BE2C (cell line): ENCODE measurements around the gene KLF5.
A peak's percentile ranks its signal among the peaks of the same experiment; 100 is the strongest.

Experiments
- DNase-seq: peaks from one replicate; pipeline ENCODE4 v3.0.0-alpha.2; 2020
- H3K27me3 ChIP-seq: fragments of 250-450 bp; sonication (Bioruptor Pico); 2 replicates; pipeline ENCODE4 v1.5.1; 2020; ENCODE audit warnings: mild to moderate bottlenecking
- H3K36me3 ChIP-seq: fragments of 250-450 bp; sonication (Bioruptor Pico); 2 replicates; pipeline ENCODE4 v1.5.1; 2020; ENCODE audit warnings: mild to moderate bottlenecking
- H3K4me1 ChIP-seq: fragments of 250-450 bp; sonication (Bioruptor Pico); 2 replicates; pipeline ENCODE4 v1.5.1; 2020
- H3K4me3 ChIP-seq: 2 replicates; pipeline ENCODE4 v1.5.1; 2011; ENCODE audit warnings: low read depth, low read length
- H3K9me3 ChIP-seq: fragments of 250-450 bp; sonication (Bioruptor Pico); 2 replicates; pipeline ENCODE4 v1.5.1; 2020
- TF ChIP-seq, protein P1 (sequence below): IDR thresholded peaks from 2 replicates; pipeline ENCODE4 v1.5.1; 2012; ENCODE audit warnings: mild to moderate bottlenecking, low read depth, low read length

Gene KLF5

DNA sequence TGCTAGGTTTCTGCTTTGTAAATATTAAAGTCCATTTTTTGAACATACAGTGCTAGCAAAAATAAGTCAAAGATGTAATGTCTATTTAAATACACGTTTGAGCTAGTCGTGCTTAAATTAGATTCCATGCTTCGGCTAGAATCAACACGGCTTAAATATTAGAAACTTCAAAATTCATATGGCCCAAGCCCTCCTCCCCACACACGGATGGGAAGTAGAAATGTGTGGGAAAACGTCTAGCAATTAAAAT lies 816 bp upstream of the KLF5 start:
- Histone ChIP-seq H3K36me3 (no peaks in the 10 kb centered on the region), H3K4me3 (peak overlapping the region; percentile 63)

DNA sequence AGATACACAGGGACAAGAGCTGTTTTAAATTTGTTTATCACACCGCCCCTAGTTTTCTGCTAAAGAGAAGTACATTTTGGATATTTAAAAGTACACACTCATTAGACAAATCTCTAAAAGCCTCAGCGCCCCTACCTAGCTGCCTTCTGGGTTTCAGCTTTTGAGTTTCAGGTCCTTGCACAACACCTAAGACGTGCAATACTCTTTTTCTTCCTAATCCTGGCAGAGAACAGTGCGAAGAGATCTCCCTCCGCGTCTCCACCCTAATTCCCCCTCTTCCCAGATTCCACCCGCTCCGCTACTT lies 421 bp upstream of the KLF5 start:
- Histone ChIP-seq H3K4me3 (peak overlapping the region; percentile 63), H3K9me3 (no peaks in the 10 kb centered on the region), H3K4me1 (peaks cover 15% of the 10 kb centered on the region; the same call in 1 of the 2 replicates), H3K36me3 (no peaks in the 10 kb centered on the region), H3K27me3 (peaks cover 9% of the 10 kb centered on the region)
- DNase-seq = no peak
- TF ChIP-seq, protein P1, sequence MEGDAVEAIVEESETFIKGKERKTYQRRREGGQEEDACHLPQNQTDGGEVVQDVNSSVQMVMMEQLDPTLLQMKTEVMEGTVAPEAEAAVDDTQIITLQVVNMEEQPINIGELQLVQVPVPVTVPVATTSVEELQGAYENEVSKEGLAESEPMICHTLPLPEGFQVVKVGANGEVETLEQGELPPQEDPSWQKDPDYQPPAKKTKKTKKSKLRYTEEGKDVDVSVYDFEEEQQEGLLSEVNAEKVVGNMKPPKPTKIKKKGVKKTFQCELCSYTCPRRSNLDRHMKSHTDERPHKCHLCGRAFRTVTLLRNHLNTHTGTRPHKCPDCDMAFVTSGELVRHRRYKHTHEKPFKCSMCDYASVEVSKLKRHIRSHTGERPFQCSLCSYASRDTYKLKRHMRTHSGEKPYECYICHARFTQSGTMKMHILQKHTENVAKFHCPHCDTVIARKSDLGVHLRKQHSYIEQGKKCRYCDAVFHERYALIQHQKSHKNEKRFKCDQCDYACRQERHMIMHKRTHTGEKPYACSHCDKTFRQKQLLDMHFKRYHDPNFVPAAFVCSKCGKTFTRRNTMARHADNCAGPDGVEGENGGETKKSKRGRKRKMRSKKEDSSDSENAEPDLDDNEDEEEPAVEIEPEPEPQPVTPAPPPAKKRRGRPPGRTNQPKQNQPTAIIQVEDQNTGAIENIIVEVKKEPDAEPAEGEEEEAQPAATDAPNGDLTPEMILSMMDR = no peak

More for the DNA sequence above, 816 bp upstream of the KLF5 start:
- H3K9me3 ChIP-seq = no peaks in the 10 kb centered on the region
- TF ChIP-seq, protein P1 = no peak
- H3K4me1 ChIP-seq = peaks cover 15% of the 10 kb centered on the region; the same call in 1 of the 2 replicates
- H3K27me3 ChIP-seq = peaks cover 9% of the 10 kb centered on the region
- DNase-seq = no peak

DNA sequence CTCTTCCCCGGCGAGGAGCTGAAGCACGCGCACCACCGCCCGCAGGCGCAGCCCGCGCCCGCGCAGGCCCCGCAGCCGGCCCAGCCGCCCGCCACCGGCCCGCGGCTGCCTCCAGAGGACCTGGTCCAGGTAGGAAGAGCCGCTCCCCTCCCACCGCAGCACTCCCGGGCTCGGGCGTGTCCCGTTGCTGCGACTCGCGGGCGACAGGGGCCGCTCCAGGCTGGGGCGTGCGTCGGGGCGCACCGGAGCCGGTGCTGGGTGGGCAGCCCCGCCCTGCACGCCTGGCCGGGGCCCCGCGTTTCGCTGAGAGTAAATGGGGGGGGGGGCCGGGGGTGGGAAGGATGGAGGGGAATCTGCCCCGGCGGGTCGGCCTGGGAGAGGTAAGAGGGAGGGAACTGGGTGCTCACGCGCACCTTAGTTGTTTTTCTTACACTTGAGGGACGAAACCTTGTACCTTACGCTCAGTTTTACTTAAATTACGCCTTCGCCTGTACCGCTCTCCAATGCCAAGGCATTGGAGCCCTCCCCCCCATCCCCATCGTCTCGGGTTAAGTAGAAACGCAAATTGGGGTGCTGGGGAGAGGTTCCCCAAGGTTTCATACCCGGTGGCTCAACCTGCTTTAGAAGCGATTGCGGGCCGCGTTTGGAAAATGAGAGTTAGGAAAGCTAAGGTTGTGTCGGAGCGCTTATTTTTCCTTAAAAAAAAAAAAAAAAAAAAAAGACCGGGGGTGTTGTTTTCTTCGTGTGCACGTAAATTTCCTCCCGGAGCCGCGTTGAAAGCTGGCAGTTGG lies 850 bp downstream of the KLF5 start:
- TF ChIP-seq, protein P1 = no peak; the same call in 1 of the 2 replicates
- peaks cover 9% of the 10 kb centered on the region for H3K27me3 ChIP-seq
- peak; percentile 61 for DNase-seq
- H3K9me3 ChIP-seq = no peaks in the 10 kb centered on the region
- peak overlapping the region; percentile 60 for H3K4me3 ChIP-seq
- H3K36me3 ChIP-seq = no peaks in the 10 kb centered on the region
- peaks cover 15% of the 10 kb centered on the region; the same call in 1 of the 2 replicates for H3K4me1 ChIP-seq

DNA sequence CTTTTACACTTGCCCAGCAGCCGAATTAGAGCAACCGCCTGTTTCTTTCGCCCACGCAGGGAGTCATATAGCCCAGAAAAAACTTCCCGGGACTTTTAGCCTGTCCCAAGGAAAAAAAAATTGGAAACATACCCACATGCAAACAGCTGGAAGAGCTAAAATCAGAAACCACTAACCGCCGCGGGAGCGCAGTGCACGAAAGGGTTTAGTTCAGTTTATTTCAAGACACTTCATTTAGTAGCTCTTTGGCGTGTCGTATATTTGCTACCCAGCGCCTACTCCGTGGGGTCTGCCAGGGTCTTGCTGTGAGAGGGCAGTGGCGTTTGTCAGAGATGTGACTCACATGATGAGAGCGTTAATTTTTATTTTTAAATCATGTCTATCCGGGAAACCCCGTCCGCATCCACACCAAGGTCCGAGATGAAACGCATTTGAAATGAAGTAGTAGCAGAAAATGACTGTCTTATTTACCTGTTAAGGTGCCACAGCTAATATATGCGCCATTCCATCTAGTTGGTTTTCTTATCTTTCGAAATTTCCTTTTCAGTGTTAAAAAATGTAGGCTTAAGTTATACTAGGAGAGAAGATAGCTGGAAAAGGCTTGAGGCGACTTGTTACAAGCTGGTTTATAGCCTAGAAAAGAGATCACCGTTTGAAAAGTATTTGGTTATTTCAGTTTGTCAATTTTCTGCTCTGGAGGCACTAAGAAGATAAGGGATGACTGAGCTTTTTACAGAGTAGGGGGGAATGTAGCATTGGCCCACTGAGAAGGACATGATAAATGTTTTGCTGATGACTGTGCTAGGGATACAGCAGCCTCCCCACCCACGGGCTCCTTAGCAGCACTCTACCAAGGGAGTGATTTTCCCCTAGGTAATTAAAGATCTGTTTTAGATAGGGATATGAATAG lies 1.7 kb downstream of the KLF5 start:
- Histone ChIP-seq H3K4me3 (peak overlapping the region; percentile 60), H3K36me3 (no peaks in the 10 kb centered on the region), H3K9me3 (no peaks in the 10 kb centered on the region), H3K4me1 (peaks cover 15% of the 10 kb centered on the region; the same call in 1 of the 2 replicates), H3K27me3 (peaks cover 9% of the 10 kb centered on the region)
- DNase-seq = no peak
- TF ChIP-seq, protein P1 = no peak

DNA sequence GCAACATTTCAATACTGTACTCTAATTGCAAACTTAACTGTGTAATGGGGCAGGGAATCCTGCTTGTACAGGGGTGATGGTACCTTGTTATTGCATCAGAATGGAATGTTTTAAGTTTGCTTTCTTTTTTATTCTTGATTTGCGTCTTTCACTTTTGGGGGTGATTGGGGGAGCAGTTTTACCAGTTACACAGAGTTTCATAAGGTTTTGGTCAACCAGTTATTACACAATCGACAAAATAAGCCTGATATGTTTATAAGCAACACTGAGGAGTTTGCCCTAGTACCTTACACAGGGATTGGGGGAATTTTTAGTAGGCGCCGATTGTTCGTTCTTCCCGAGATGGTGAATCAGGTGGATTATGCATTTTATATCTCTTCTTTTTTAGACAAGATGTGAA lies 2.7 kb downstream of the KLF5 start:
- H3K4me1 ChIP-seq = peaks cover 8% of the 10 kb centered on the region; the same call in 1 of the 2 replicates
- H3K27me3 ChIP-seq = peaks cover 9% of the 10 kb centered on the region
- H3K36me3 ChIP-seq = no peaks in the 10 kb centered on the region
- no peaks in the 10 kb centered on the region for H3K9me3 ChIP-seq
- no peak for DNase-seq
- H3K4me3 ChIP-seq = no peak overlapping the region
- TF ChIP-seq, protein P1 = no peak

DNA sequence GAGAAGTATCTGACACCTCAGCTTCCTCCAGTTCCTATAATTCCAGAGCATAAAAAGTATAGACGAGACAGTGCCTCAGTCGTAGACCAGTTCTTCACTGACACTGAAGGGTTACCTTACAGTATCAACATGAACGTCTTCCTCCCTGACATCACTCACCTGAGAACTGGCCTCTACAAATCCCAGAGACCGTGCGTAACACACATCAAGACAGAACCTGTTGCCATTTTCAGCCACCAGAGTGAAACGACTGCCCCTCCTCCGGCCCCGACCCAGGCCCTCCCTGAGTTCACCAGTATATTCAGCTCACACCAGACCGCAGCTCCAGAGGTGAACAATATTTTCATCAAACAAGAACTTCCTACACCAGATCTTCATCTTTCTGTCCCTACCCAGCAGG lies 3.1 kb downstream of the KLF5 start:
- H3K36me3 ChIP-seq = no peaks in the 10 kb centered on the region
- no peak for DNase-seq
- no peak overlapping the region for H3K4me3 ChIP-seq
- H3K27me3 ChIP-seq = peaks cover 9% of the 10 kb centered on the region
- H3K9me3 ChIP-seq = no peaks in the 10 kb centered on the region
- TF ChIP-seq, protein P1 = no peak
- peaks cover 8% of the 10 kb centered on the region; the same call in 1 of the 2 replicates for H3K4me1 ChIP-seq
